B cell (primary cell): Measurements from ENCODE around the gene GLG1. TPM values are rescaled to one million over a fixed set of nuclear protein-coding genes. Genes with fewer than 3 reads are reported as not detected.

ENCODE experiments used
- ATAC-seq: fragments of 200-7000 bp; cut with Tn5 transposase; one replicate; pipeline ENCODE4 v1.10.0; 2021; ENCODE audit warnings: low read depth, mild to moderate bottlenecking, moderate number of reproducible peaks, moderate library complexity
- CTCF ChIA-PET: fragments of 350-600 bp; sonication (Branson Sonifier 250); formaldehyde crosslinking; loops from one replicate; lab custom pipeline; 2021; ENCODE audit warnings: antibody characterized with exemption, inconsistent platforms; lab: Charles Lee
- POLR2A ChIA-PET: fragments of 350-600 bp; sonication (Branson Sonifier 250); formaldehyde crosslinking; loops from one replicate; lab custom pipeline; 2021; ENCODE audit warnings: antibody characterized with exemption; lab: Charles Lee
- DNase-seq: peaks from one replicate; pipeline ENCODE4 v3.0.0; 2013
- H2AFZ ChIP-seq: 2 replicates; pipeline ENCODE4 v1.6.1; 2012; ENCODE audit warnings: mild to moderate bottlenecking, low read depth, low read length; ENCODE audit not compliant: insufficient read depth, poor library complexity, severe bottlenecking
- H3K27ac ChIP-seq, 2 donors: 1 replicate in 1 of 2; 2 replicates in 1 of 2; pipeline ENCODE4 v1.5.1; 2012 to 2013; ENCODE audit warnings: low read length in 2 of 2, mild to moderate bottlenecking in 2 of 2, moderate library complexity in 1 of 2
- H3K27me3 ChIP-seq, 4 experiments: fragments of 200-600 bp in 1 of 4; sonication (generic) in 1 of 4; replicated peaks in 1 of 4; 1 replicate in 2 of 4; 2 replicates in 2 of 4; pipeline versions ENCODE4 v1.6.1 to v1.7.0; 2013 to 2016; ENCODE audit warnings: low read length in 3 of 4, mild to moderate bottlenecking in 2 of 4, mixed read lengths in 1 of 4, moderate library complexity in 1 of 4; ENCODE audit not compliant: insufficient read depth in 4 of 4, control insufficient read depth in 3 of 4; ENCODE audit errors: control extremely low read depth in 1 of 4
- H3K36me3 ChIP-seq, 2 experiments: replicated peaks in 1 of 2; 1 replicate in 1 of 2; 2 replicates in 1 of 2; pipeline versions ENCODE4 v1.6.1 to v1.7.1; 2013; ENCODE audit warnings: low read length in 1 of 2; ENCODE audit not compliant: insufficient read depth in 2 of 2, control insufficient read depth in 1 of 2; ENCODE audit errors: control extremely low read depth in 1 of 2, extremely low read depth in 1 of 2
- H3K4me1 ChIP-seq, 2 donors: fragments of 200-600 bp in 1 of 2; sonication (generic) in 1 of 2; 1 replicate in 1 of 2; 2 replicates in 1 of 2; pipeline versions ENCODE4 v1.5.1 to v1.6.1; 2013 to 2017; ENCODE audit warnings: low read length in 2 of 2; ENCODE audit not compliant: control insufficient read depth in 2 of 2, insufficient read depth in 2 of 2
- H3K4me2 ChIP-seq: replicated peaks from 2 replicates; pipeline ENCODE3; 2012; ENCODE audit warnings: mild to moderate bottlenecking, low read depth, low read length; ENCODE audit not compliant: poor library complexity, severe bottlenecking
- H3K4me3 ChIP-seq, 5 experiments: fragments of 200-600 bp in 1 of 5; sonication (generic) in 1 of 5; 1 replicate in 3 of 5; 2 replicates in 2 of 5; pipeline versions ENCODE4 v1.5.1 to v1.7.0; 2011 to 2016; ENCODE audit warnings: low read length in 4 of 5, mild to moderate bottlenecking in 4 of 5, low read depth in 2 of 5, control low read depth in 1 of 5, moderate library complexity in 1 of 5; ENCODE audit not compliant: insufficient read depth in 1 of 5; ENCODE audit errors: control extremely low read depth in 1 of 5, extremely low read depth in 1 of 5
- H3K79me2 ChIP-seq: fragments of 200-600 bp; sonication (generic); one replicate; pipeline ENCODE4 v1.6.0; 2016; ENCODE audit warnings: low read length; ENCODE audit not compliant: control insufficient read depth, insufficient read depth
- H3K9ac ChIP-seq: fragments of 200-600 bp; sonication (generic); 2 replicates; pipeline ENCODE4 v1.6.1; 2017; ENCODE audit warnings: mild to moderate bottlenecking, low read length, moderate library complexity
- H3K9me3 ChIP-seq, 3 donors: one replicate each; pipeline versions ENCODE4 v1.6.1 to v1.7.1; 2013; ENCODE audit warnings: low read length in 2 of 3; ENCODE audit not compliant: control insufficient read depth in 2 of 3, insufficient read depth in 1 of 3; ENCODE audit errors: control extremely low read depth in 1 of 3
- H4K20me1 ChIP-seq: 2 replicates; pipeline ENCODE4 v1.6.0; 2012; ENCODE audit warnings: mild to moderate bottlenecking, low read length; ENCODE audit not compliant: insufficient read depth, control insufficient read depth, poor library complexity, severe bottlenecking
- H3K27ac Mint-ChIP-seq: one replicate; pipeline ENCODE4 v1.8.0; 2021; ENCODE audit warnings: mixed read lengths
- H3K27me3 Mint-ChIP-seq: one replicate; pipeline ENCODE4 v1.8.0; 2021; ENCODE audit warnings: mixed read lengths
- H3K4me1 Mint-ChIP-seq: one replicate; pipeline ENCODE4 v1.8.0; 2021; ENCODE audit warnings: mixed read lengths
- H3K4me3 Mint-ChIP-seq: one replicate; pipeline ENCODE4 v1.8.0; 2021; ENCODE audit warnings: mixed read lengths
- H3K9me3 Mint-ChIP-seq: one replicate; pipeline ENCODE4 v1.8.0; 2022; ENCODE audit warnings: mixed read lengths; ENCODE audit not compliant: insufficient read depth
- CTCF ChIP-seq: fragments of 200-600 bp; IDR thresholded peaks from one replicate; pipeline ENCODE4 v1.8.0; 2022; ENCODE audit warnings: antibody characterized with exemption, mild to moderate bottlenecking
- EZH2 ChIP-seq: IDR thresholded peaks from 2 replicates; pipeline ENCODE4 v1.6.1; 2012; ENCODE audit warnings: borderline replicate concordance, low read depth, mild to moderate bottlenecking, moderate library complexity, low read length; ENCODE audit not compliant: insufficient read depth, poor library complexity, severe bottlenecking
- WGBS: methylation state at CpG from one replicate; pipeline ENCODE4 v1.1.5; 2013; ENCODE audit warnings: missing lambda C conversion rate; ENCODE audit not compliant: insufficient coverage; 5-methylcytosine and 5-hydroxymethylcytosine counted together
- intact Hi-C: fragments of 100-400 bp; cut with micrococcal nuclease; formaldehyde crosslinking; loops from one replicate; pipeline ENCODE4 v1.10.0; 2022
- polyA plus RNA-seq: library from polyadenylated mRNA; depleted of rRNA; stranded (reverse); fragments of >200 nt; gene quantifications from 2 replicates; pipeline ENCODE4 v1.2.3, GENCODE V29; 2012
- total RNA-seq, 2 donors: library from RNA; stranded (reverse); fragments of 120-200 nt in 1 of 2; gene quantifications; 1 replicate in 1 of 2; 2 replicates in 1 of 2; pipeline versions ENCODE4 v1.2.3 to v1.2.4, GENCODE V29; 2013 to 2022

The GLG1 gene
- total and polyA plus RNA-seq, 2 donors (not counting 1 experiment from before 2014, with no cell fraction given): 28.3 to 114 TPM

GRCh38 chr16:74466872-74467271 lies 140.0 kb downstream of the GLG1 start:
- Histone ChIP-seq H3K9ac (no peak overlapping the region), H3K27me3 (no peaks in the 10 kb centered on the region), H3K79me2 (no peaks in the 10 kb centered on the region), H3K4me2 (no peak overlapping the region), H2AFZ (no peak overlapping the region), H3K4me3 (no peak overlapping the region), H3K36me3 (peaks cover 12 to 78% of the 10 kb centered on the region in 2 experiments), H3K27ac (no peak overlapping the region), H3K4me1 (peaks cover 8 to 12% of the 10 kb centered on the region in 2 donors), H3K9me3 (no peaks in the 10 kb centered on the region), H4K20me1 (no peaks in the 10 kb centered on the region)
- CTCF ChIA-PET: no interaction called here
- H3K4me3 Mint-ChIP-seq: no peak overlapping the region
- no peaks in the 10 kb centered on the region for H3K27me3 Mint-ChIP-seq
- POLR2A ChIA-PET: no interaction called here
- no peak overlapping the region for H3K27ac Mint-ChIP-seq
- ATAC-seq: no peak
- no peak for DNase-seq
- intact Hi-C loops: no loop called here
- no peaks in the 10 kb centered on the region for H3K9me3 Mint-ChIP-seq
- 71% methylated on average over 2 of the region's 5 CpGs for WGBS
- H3K4me1 Mint-ChIP-seq: peaks cover 12% of the 10 kb centered on the region
- no peak for TF ChIP-seq CTCF
- TF ChIP-seq EZH2: no peak

- Histone ChIP-seq H3K4me3 (no peak overlapping the region), H4K20me1 (no peaks in the 10 kb centered on the region), H3K9ac (no peak overlapping the region), H3K79me2 (no peaks in the 10 kb centered on the region), H3K27me3 (no peaks in the 10 kb centered on the region), H3K27ac (no peak overlapping the region), H3K4me2 (no peak overlapping the region), H3K4me1 (peaks cover 8 to 12% of the 10 kb centered on the region in 2 donors), H2AFZ (no peak overlapping the region), H3K9me3 (no peaks in the 10 kb centered on the region), H3K36me3 (peaks cover 8 to 76% of the 10 kb centered on the region in 2 experiments)
- POLR2A ChIA-PET: no interaction called here
- CTCF ChIA-PET: no interaction called here
- intact Hi-C loops: no loop called here
- no peak overlapping the region for H3K4me3 Mint-ChIP-seq
- no peaks in the 10 kb centered on the region for H3K9me3 Mint-ChIP-seq
- DNase-seq (no peak), ATAC-seq (no peak)
- H3K27me3 Mint-ChIP-seq: no peaks in the 10 kb centered on the region
- H3K4me1 Mint-ChIP-seq: peaks cover 12% of the 10 kb centered on the region
- WGBS: 95% methylated on average over 3 of the region's 6 CpGs
- H3K27ac Mint-ChIP-seq: no peak overlapping the region
- no peak for TF ChIP-seq CTCF
- TF ChIP-seq EZH2: no peak
These were observed 140.8 kb downstream of the GLG1 start for GRCh38 chr16:74465851-74466685.
